AML-193 (cell line): ENCODE results near the gene SLC40A1.
"Not testable (repeated sequence)": the region's sequence is repeated elsewhere in the genome, so short reads cannot be mapped to it uniquely, and the experiment has no call there.

Experiments used
- DNase-seq, 2 experiments: peaks; one replicate each; lab custom pipeline; 2025; lab: John Stamatoyannopoulos, UW

The SLC40A1 gene, protein sequence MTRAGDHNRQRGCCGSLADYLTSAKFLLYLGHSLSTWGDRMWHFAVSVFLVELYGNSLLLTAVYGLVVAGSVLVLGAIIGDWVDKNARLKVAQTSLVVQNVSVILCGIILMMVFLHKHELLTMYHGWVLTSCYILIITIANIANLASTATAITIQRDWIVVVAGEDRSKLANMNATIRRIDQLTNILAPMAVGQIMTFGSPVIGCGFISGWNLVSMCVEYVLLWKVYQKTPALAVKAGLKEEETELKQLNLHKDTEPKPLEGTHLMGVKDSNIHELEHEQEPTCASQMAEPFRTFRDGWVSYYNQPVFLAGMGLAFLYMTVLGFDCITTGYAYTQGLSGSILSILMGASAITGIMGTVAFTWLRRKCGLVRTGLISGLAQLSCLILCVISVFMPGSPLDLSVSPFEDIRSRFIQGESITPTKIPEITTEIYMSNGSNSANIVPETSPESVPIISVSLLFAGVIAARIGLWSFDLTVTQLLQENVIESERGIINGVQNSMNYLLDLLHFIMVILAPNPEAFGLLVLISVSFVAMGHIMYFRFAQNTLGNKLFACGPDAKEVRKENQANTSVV

DNA sequence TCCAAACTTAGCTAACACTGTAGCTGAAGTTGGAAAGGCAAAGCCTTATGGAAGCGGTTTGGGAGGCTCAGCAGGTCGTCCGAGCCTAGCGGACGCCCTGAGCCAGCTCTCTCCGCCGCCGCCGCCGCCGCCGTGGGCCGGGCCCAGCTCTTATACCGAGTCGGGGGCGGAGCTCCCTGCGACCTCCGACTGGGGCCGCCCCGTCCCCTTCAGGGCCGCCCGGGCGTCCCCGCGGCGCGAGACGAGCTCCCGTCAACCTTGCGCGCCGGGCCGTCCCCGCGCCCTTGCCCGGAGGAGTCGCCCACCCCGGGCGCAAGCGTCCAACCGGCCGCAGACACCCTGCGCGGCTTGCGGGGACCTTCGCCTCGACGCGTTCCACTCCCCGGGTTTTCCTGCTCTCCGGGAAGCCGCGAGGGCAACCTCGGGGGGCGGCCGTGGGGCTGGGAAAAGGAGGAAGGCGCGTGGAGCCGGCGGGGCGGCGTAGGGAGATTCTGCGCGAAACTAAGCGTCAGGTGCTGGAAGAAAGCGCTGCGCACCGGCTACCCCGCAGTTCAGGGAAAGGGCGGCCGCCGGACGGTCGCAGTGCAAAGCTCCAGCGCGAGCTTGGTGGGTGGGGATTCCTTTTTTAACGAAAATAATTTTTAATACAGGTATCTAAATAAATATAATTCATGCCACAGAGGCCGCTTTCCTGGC is at the start of gene SLC40A1:
TSS of gene SLC40A1 (minus strand) at position 129 of the 696 bp plus-strand sequence. CDS start 326 bp downstream, outside the sequence.
- DNase-seq = peak; percentile 60 to 65

DNA sequence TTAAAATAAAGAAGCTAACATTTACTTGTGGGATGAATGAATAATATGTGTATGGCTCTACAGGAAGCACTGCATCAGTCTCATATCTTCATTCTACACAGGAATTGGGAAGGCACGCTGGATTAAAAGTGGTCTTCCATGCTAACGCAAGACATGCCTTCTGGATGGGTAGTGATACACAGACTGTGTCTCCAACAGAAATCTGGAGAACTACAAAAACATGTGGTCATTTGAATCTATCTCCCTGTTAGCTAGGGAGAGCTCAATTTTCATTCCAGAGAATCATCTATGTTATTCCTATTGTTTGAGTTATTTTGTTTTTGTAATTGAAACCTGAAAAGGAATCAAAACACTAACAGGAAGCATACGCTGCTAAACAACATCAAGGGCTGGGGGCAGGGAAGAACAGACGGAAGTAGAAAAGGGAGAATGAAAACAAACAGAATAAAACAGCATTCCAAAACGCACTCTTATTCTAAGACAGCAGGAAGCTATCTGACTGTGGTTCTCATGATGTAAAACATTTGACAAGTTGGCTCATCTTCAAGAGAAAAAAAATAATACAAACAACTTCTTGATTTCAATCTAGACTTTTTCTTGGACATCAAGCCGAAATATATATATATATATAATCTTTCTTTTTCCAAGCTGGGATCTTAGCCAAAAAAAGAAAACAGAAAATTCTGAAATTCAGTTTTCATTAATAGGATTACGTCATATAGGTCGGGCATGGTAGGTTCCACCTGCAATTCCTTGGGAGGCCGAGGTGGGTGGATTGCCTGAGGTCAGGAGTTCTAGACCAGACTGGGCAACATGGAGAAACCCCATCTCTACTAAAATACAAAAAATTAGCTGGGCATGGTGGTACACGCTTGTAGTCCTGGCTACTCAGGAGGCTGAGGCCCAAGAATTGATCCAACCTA is 49.2 kb upstream of the SLC40A1 start:
- no peak for DNase-seq

DNA sequence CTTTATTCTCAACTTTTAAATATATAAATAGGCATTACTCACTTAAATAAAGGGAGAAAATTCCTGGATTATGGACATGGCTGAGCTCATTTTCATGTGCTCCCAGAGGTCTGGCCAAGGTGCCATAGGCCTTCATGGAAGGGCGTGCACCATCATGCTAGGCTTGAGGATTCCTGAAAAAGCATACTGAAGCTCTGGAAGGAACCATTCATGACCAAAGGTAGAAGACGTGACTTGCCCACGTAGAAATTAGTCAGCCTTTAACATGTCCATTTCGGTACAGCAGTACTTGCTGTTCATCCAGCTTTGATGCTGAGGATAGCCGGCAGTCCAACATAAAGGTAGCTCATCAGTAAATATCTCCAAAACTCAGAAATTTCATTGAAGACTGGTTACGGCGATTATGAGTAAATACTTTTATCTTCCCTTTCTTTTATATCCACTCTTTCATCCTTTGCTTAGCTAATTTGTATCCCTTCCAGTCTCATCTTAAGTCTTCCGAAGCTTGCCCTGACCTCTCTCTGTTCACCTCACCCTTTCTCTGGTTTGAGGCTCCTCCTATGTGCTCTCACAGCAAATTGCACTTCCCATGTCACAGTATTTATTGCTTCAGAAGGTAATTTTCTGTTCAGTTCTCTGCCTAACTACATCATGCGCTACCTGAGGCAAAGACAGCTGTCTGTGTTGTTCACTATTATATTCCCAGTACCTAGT is 48.4 kb upstream of the SLC40A1 start:
- DNase-seq = peak in 1 of 2 experiments; percentile 9

DNA sequence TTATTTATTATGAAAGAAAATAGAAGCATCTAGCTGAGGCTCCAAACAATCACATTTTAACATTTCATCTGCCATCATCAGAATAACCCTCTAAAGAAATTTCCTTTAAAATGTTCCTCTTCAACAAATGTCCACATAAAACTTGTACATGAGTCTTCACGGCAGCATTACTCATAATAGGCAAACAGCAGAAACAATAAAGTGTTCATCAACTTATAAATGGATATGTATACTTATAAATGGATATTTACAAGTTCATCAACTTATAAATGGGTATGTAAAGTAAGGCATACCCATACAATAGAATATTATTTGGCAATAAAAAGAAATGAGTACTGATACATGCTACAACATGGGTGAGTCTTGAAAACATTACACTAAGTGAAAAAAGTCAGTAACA is 47.2 kb upstream of the SLC40A1 start:
- no peak for DNase-seq

DNA sequence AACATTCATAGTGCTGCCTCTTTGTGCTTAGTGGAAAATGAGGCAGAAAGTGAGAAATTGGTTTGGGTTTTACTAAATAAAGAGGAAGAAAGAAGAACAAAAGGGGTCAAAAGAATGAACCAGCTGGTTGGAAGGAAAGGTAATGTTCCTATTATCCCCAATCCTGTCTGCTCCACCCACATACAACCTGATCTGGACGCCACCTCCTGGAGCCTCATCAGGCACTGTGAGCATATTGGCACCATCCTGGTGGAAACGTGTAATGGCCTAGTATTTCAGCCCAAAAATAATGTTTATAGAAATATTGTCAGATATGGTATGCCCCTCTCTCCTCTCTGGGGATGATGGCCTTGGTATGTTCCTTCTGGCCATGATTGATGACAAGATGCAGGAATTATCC is 45.0 kb upstream of the SLC40A1 start:
- DNase-seq = no peak

DNA sequence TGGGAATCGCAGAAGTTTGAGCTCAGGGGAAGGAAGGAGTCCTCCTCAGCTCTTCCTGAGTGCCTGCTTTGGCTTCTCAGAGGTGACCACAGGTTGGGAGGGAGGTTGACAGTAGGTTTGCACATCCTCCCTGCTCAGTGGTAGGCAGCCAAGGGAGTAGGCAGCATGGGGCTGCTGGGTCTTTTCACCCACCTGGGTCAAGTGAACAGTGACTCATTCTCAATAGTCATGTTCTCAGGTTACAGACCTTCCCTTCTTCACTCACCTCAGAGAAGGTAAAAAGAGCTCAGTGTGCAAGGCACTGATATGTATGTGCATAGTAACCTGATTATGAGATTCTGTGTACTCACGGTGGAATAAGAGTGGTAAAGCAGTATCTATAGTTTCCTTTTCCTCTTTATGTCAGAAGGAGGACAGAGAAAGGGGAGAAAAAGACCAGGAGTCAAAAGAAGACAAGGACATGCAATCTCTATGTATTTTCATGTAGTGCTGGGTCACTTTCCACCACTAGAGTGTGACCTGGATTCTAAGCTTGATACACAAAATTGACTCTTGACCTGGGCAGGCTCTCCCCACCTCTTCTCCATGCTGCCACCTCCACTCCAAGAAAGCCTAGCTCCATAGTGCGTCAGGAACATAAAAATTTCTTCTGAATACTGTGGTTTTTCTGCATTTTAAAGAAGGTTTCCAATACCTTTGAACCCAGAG is 44.2 kb upstream of the SLC40A1 start:
- DNase-seq = no peak

DNA sequence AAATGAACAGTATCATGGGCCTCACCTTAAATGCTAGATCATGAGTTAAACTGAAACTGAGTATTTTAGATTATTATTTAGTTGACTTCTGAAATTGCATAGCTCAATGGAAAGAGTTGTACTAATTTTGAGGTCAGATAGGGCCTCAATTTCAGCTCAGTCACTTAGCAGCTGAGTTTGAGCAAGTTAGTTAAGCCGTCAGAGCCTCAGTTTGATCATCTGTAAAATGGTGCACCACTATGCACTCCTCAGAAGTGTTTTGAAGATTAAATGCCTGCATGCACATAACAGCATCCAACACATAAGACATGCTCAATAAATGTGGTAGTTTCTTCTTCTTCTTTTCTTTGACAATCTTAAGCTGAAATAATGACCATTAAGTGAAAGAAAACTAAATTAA is 42.5 kb upstream of the SLC40A1 start:
- DNase-seq = no peak

DNA sequence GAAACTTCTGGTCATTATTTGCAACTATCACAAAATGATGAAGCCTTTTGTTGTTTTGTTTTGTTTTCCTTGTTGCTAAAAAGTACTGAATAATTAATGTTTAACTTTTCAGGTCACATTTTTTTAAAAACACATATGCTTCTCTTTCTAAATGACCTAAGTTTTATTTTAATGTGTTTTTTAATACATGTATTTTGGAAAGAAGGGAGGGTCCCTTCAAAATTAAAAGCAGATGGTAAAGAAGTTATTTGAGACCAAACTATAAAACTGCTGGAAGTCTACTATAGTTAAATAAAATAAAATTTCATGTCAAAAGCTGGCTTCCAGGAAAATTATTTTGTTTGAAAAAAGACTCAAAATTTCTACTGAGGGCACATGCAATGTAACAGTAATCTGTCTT is 41.2 kb upstream of the SLC40A1 start:
- DNase-seq = no peak

DNA sequence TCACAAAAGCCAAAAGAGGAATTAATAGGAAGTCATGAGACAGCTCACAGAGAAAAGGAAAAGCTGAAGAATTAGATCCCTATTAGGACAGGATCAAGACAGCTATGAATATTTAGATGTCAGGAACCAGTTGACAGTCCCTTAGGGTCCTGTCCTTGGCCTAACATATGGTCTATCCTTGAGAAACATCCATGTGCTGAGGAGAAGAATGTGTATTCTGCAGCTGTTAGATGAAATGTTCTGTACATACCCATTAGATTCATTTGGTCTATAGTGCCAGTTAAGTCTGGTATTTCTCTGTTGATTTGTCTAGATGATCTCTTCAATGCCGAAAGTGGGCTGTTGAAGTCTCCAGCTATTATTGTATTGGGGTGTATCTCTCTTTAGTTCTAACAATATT is 37.6 kb upstream of the SLC40A1 start:
- DNase-seq = no peak

DNA sequence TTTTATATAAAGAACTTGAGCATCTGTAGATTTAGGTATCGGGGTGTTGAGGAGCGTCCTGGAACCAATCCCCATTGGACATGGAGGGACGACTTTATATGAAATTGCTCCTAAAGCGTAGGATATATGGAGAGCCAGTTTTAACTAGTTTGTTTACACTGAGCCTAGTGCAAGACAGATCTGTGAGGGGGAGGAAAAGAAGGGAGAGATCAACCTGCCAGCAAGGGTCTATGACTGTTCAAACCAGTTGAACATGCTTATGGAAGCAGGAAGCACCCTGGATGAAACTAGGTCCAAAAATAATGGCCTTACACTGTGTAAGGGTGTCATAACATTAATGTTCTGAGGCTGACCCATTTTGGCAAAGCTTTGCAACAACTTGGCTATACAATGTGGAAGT is 34.0 kb upstream of the SLC40A1 start:
- no peak for DNase-seq

DNA sequence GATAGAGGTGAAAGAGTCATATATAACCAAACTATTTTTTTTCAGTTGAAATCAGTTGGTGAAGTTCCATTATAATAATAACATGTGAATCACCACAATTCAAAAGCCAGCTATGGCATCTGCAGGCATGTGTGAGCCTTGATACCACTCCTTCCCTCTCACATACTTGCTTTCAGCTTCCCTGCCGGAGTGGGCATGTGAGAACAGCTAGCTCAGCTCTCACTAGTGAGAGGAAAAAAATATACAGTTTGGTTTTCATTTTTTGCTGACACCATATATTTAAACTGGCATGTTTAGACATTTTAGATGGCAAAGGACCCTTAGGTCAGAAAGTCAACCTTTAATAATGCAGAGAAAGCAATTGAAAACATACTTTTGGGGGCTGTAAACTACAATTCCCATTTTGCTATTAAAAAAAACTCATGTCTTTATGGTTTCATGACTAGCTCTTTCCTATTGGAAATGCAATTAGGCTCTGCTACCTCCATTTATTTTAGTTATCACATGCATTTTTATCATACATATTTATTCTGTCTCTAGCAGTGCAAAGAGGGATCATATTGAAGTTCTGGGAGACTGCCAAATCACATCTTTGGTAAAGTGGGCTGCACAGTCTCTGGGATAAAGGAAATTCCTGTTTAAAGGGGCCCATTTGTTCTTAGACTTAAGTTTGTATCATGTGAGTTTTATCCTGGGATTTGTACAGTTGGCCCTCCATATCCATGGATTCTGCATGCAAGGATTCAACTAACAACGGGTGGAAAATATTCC is 33.2 kb upstream of the SLC40A1 start:
- DNase-seq = no peak

DNA sequence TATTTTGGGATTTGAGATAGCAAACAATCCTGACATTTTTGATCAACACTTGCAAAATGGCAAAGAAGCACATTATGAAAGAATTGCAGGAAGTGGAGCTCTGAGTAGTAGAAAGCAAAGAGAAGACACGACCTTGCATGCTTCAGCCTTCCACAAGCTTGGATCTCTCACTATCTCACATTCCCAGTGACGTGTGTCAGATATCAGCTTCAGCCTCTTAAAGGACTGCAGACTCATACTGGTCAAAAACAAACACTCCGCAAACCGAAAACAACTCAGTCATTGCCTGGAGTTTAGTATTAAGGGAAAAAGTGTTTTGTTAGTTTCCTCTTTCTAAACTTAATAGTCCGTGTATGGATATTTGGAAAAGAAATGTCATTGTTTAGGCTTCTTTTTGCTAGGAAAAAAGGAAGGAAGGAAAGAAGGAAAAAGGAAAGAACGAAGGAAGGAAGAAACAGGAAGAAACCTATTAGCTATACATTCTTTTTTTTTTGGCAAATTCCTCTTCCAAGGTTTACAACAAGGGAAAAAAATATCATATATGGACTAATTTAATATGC is 32.6 kb upstream of the SLC40A1 start:
- DNase-seq = no peak

DNA sequence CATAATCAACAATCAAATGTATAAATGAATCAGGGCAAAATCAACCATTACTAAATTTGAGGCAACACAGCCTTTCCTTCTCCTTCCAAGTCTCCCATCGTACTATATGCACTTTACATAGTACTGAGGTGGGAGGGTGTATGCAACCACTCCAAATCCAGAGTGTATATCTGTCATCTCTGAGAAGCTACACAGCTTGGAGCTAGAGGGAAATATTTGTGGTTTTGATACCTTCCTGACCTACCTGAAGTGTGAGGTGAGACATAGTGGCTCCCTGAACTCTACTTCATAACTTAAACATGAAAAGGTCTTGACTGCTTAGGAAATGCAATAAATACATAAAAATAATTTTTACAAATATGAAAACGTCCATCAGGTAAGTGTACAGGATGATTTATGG is 30.1 kb upstream of the SLC40A1 start:
- DNase-seq = no peak

DNA sequence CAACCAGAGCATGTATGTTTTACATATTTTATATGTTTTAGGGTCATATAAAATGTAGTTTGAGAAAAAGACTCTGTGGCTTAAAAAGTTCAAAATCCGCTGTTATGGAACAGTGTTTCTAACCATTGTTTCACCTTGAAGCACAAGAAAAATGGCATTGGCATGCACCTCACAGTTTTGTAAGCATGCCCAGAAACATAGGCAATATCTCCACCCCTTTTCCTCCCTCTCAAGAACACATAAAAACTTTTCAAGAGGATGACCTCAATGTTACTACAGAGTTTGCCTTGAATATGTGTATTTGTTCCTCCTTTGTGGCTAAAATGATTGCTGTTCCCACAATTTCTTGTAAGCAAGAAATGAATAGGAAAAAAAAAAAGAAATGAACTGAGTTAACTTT is 29.3 kb upstream of the SLC40A1 start:
- DNase-seq = no peak

DNA sequence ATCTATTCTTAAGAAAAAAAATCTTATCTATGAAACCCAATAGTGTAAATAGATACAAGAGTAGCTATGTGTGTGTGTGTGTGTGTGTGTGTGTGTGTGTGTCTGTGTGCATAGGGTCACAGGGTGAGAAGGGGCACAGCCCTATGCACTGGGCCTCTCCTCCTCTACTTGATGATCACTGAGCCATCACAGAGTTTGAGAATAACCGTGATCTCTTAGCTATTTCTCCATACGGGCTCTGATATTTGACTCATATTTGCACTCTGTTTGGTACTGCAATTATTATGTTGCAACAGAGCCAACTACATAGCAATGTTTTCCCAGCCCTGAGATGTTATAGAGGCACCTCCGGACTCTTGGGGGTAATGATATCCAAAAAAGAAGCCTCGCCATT is 28.8 kb upstream of the SLC40A1 start:
- DNase-seq = no peak

DNA sequence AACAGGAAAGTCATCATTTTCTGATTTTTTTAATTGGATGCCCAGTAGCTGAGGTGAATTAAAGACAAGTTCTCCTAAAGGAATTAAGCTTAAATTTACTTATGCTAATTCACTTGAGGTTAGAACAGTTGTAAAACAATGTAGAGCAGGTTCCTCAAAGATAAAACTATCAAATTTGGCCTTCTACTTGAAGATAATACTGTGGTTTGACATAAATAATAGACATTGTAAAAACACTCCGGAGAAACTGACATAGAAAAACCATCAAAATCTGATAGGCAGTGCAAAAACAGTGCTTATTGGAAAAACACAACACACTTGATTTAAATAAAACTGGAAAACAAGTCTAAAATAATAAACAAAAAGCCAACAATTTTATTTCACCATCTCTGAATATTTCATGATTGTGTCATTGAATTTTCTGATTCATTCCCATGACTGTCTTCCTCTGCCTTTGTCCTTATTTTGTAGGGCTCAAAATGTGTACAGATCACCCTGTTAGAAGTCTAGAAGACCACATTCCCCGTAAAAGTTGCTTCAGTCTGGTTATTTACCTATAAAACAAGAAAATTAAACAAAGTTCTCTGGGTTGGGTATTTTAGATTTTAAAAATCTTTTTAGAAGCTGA is 28.3 kb upstream of the SLC40A1 start:
- no peak for DNase-seq

DNA sequence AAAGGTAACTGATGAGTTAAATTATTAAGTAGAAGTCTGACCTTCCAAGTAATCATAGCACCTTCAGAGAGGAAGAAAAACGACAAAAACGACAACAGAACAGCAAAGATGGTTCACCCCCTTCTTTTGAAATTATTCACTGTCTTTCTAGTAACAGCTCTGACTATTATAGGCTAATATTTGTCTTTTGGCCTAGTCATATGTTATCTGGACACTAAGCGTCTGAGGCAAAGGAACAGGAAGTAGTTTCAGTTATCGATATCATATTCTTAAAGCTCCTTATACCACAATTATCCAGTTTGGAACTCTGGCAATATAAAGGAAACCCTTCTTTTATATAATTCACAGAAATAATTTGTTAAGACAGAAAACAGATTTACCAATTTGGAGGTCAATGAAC is 27.6 kb upstream of the SLC40A1 start:
- no peak for DNase-seq

DNA sequence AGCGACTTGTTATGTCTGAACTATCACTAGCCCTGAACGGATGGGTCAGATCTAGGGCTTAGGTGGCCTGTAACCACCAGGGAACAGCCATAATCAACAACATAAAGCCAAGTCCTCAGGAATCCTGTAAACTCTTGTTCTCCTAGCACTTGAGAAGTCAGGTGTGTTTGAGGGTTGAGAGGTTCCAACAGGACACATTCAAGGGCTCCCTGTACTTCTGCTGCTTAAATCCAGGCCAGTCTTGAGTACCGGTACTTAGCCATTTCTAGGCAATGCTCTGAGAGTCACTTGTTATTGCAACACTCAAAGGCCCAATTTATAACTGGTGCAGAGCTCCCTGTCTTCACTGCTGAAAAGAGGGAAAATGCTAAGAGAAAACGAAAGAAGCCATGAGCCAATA is 21.6 kb upstream of the SLC40A1 start:
- DNase-seq = no peak

DNA sequence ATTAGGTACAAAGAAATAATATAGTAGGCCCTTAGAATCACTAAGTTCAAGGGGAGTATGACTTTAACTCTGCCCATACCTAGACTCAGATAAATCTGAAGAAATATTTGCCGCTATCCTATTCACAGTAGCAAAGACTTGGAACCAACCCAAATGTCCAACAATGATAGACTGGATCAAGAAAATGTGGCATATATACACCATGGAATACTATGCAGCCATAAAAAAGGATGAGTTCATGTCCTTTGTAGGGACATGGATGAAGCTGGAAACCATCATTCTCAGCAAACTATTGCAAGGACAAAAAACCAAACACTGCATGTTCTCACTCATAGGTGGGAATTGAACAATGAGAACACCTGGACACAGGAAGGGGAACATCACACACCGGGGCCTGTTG is 21.1 kb upstream of the SLC40A1 start:
- not testable (repeated sequence) for DNase-seq
